H1 (cell line): ENCODE measurements around the gene CHD2. TPM values are rescaled to one million over a fixed set of nuclear protein-coding genes. Genes with fewer than 3 reads are reported as not detected.
"Not testable (repeated sequence)": the region's sequence is repeated elsewhere in the genome, so short reads cannot be mapped to it uniquely, and the experiment has no call there.

Source experiments
- CTCF ChIA-PET: fragments of 300-600 bp; sonication (Branson Sonifier 250); formaldehyde crosslinking; loops from one replicate; lab custom pipeline; 2021; ENCODE audit not compliant: partially characterized antibody; lab: Charles Lee
- POLR2A ChIA-PET: fragments of 300-600 bp; sonication (Branson Sonifier 250); formaldehyde crosslinking; loops from one replicate; lab custom pipeline; 2021; ENCODE audit warnings: inconsistent platforms; ENCODE audit not compliant: partially characterized antibody; lab: Charles Lee
- DNase-seq, 2 experiments: peaks; one replicate each; pipeline versions ENCODE4 v3.0.0 to v3.0.0-alpha.2; 2010 to 2022; ENCODE audit warnings: low spot score in 2 of 2, low read depth in 1 of 2, mixed read lengths in 1 of 2
- FAIRE-seq: peaks from 2 replicates; lab custom pipeline; 2011; peaks lifted over from hg19 to GRCh38; lab: Jason Lieb, UNC
- H2AFZ ChIP-seq: 2 replicates; pipeline ENCODE4 v1.8.1; 2012; ENCODE audit warnings: low read length, inconsistent platforms
- H2AK5ac ChIP-seq: 2 replicates; pipeline ENCODE4 v1.6.1; 2013; ENCODE audit warnings: low read depth, low read length
- H2BK120ac ChIP-seq: replicated peaks from 2 replicates; pipeline ENCODE3; 2013; ENCODE audit warnings: low read depth, low read length, inconsistent platforms
- H2BK12ac ChIP-seq: 2 replicates; pipeline ENCODE4 v1.6.1; 2013; ENCODE audit warnings: low read depth, low read length
- H2BK15ac ChIP-seq: 2 replicates; pipeline ENCODE4 v1.6.1; 2013; ENCODE audit warnings: low read length
- H2BK20ac ChIP-seq: 2 replicates; pipeline ENCODE4 v1.6.1; 2013; ENCODE audit warnings: low read length
- H2BK5ac ChIP-seq: 2 replicates; pipeline ENCODE4 v1.6.1; 2013; ENCODE audit warnings: low read depth, low read length
- H3K14ac ChIP-seq: 2 replicates; pipeline ENCODE4 v1.6.1; 2013; ENCODE audit warnings: inconsistent platforms; ENCODE audit not compliant: insufficient read length
- H3K18ac ChIP-seq: 2 replicates; pipeline ENCODE4 v1.6.1; 2013; ENCODE audit warnings: low read length; ENCODE audit errors: extremely low read depth
- H3K23ac ChIP-seq: 2 replicates; pipeline ENCODE4 v1.6.1; 2013; ENCODE audit warnings: inconsistent platforms; ENCODE audit not compliant: insufficient read length
- H3K23me2 ChIP-seq: 2 replicates; pipeline ENCODE4 v1.6.1; 2013; ENCODE audit warnings: low read depth, low read length
- H3K27ac ChIP-seq: 2 replicates; pipeline ENCODE4 v1.6.1; 2011; ENCODE audit warnings: low read depth, low read length, inconsistent platforms
- H3K27me3 ChIP-seq, 4 experiments: replicated peaks in 1 of 4; 1 replicate in 1 of 4; 2 replicates in 3 of 4; pipeline versions ENCODE4 v1.6.1 to v1.8.1; 2011 to 2013; ENCODE audit warnings: low read length in 3 of 4, mild to moderate bottlenecking in 3 of 4, inconsistent platforms in 2 of 4, mixed read lengths in 2 of 4, moderate library complexity in 1 of 4; ENCODE audit not compliant: control insufficient read depth in 3 of 4, insufficient read depth in 3 of 4; ENCODE audit errors: extremely low read depth in 1 of 4
- H3K36me3 ChIP-seq, 4 experiments: 2 replicates each; pipeline versions ENCODE4 v1.6.1 to v1.8.1; 2011 to 2013; ENCODE audit warnings: mild to moderate bottlenecking in 4 of 4, low read length in 3 of 4, moderate library complexity in 2 of 4, control low read depth in 1 of 4, inconsistent platforms in 1 of 4; ENCODE audit not compliant: insufficient read depth in 4 of 4, control insufficient read depth in 2 of 4
- H3K4ac ChIP-seq: replicated peaks from 2 replicates; pipeline ENCODE3; 2013; ENCODE audit warnings: low read length, low read depth, mixed read lengths, inconsistent platforms; ENCODE audit not compliant: insufficient read length
- H3K4me1 ChIP-seq, 4 experiments: replicated peaks in 1 of 4; 1 replicate in 1 of 4; 2 replicates in 3 of 4; pipeline versions ENCODE4 v1.6.1 to v1.8.1; 2011 to 2013; ENCODE audit warnings: low read length in 3 of 4, inconsistent platforms in 2 of 4, mixed read lengths in 1 of 4; ENCODE audit not compliant: insufficient read depth in 4 of 4, control insufficient read depth in 3 of 4
- H3K4me2 ChIP-seq, 2 experiments: 2 replicates each; pipeline versions ENCODE4 v1.6.1 to v1.8.1; 2011 to 2013; ENCODE audit warnings: low read depth in 2 of 2, low read length in 2 of 2, control low read depth in 1 of 2, inconsistent platforms in 1 of 2, mild to moderate bottlenecking in 1 of 2; ENCODE audit not compliant: insufficient read depth in 1 of 2
- H3K4me3 ChIP-seq, 4 experiments: fragments of 200-600, 300-600 bp in 1 of 4; sonication (generic), shearing (Covaris generic), sonication (Bioruptor Twin) in 1 of 4; 2 replicates each; pipeline versions ENCODE4 v1.5.1 to v1.8.1; 2011 to 2016; ENCODE audit warnings: low read length in 4 of 4, low read depth in 3 of 4, control low read depth in 2 of 4, inconsistent platforms in 2 of 4, mild to moderate bottlenecking in 2 of 4, mixed read lengths in 1 of 4, moderate library complexity in 1 of 4; ENCODE audit not compliant: insufficient read depth in 2 of 4; ENCODE audit errors: extremely low read depth in 1 of 4
- H3K56ac ChIP-seq: replicated peaks from 2 replicates; pipeline ENCODE3; 2013; ENCODE audit warnings: low read depth, mild to moderate bottlenecking, mixed read lengths, low read length, inconsistent platforms; ENCODE audit not compliant: insufficient read length
- H3K79me1 ChIP-seq: 2 replicates; pipeline ENCODE4 v1.6.1; 2013; ENCODE audit warnings: low read depth, low read length, control low read depth
- H3K79me2 ChIP-seq, 2 experiments: 2 replicates each; pipeline versions ENCODE4 v1.6.1 to v1.8.1; 2012 to 2013; ENCODE audit warnings: low read length in 2 of 2, mild to moderate bottlenecking in 2 of 2, inconsistent platforms in 1 of 2; ENCODE audit not compliant: insufficient read depth in 2 of 2, control insufficient read depth in 1 of 2
- H3K9ac ChIP-seq, 4 experiments: replicated peaks in 1 of 4; 1 replicate in 1 of 4; 2 replicates in 3 of 4; pipeline versions ENCODE4 v1.6.1 to v1.8.1; 2011 to 2013; ENCODE audit warnings: low read depth in 3 of 4, low read length in 3 of 4, control low read depth in 2 of 4, mild to moderate bottlenecking in 2 of 4, moderate library complexity in 2 of 4, inconsistent platforms in 1 of 4; ENCODE audit errors: extremely low read depth in 1 of 4
- H3K9me3 ChIP-seq, 2 experiments: 2 replicates each; pipeline versions ENCODE4 v1.6.1 to v1.8.1; 2012 to 2013; ENCODE audit warnings: mild to moderate bottlenecking in 2 of 2, moderate library complexity in 2 of 2, control low read depth in 1 of 2, inconsistent platforms in 1 of 2, low read depth in 1 of 2, low read length in 1 of 2, mixed read lengths in 1 of 2; ENCODE audit not compliant: insufficient read depth in 2 of 2
- H4K20me1 ChIP-seq, 2 experiments: replicated peaks in 1 of 2; 2 replicates each; pipeline versions ENCODE3 to v1.8.1; 2011 to 2013; ENCODE audit warnings: inconsistent platforms in 2 of 2, low read length in 2 of 2, mild to moderate bottlenecking in 1 of 2; ENCODE audit not compliant: insufficient read depth in 2 of 2, control insufficient read depth in 1 of 2
- H4K5ac ChIP-seq: 2 replicates; pipeline ENCODE4 v1.6.1; 2013; ENCODE audit warnings: low read length, low read depth, mixed read lengths, inconsistent platforms; ENCODE audit not compliant: insufficient read length
- H4K8ac ChIP-seq: 2 replicates; pipeline ENCODE4 v1.8.0; 2013; ENCODE audit warnings: mild to moderate bottlenecking, moderate library complexity, low read length, inconsistent platforms; ENCODE audit not compliant: insufficient read depth; ENCODE audit errors: extremely low read depth
- H4K91ac ChIP-seq: replicated peaks from 2 replicates; pipeline ENCODE3; 2013; ENCODE audit warnings: low read length, mixed read lengths, inconsistent platforms; ENCODE audit not compliant: insufficient read length
- WGBS, 2 experiments: shearing (Covaris generic) in 1 of 2; methylation state at CpG; one replicate each; pipeline versions ENCODE4 v1.1.6 to v1.1.7; 2013 to 2015; ENCODE audit warnings: low lambda C conversion rate in 2 of 2, mixed read lengths in 2 of 2, inconsistent platforms in 1 of 2, low coverage in 1 of 2, missing lambda C conversion rate in 1 of 2; ENCODE audit not compliant: insufficient replicate concordance in 2 of 2, insufficient coverage in 1 of 2, insufficient read length in 1 of 2; ENCODE audit errors: extremely low coverage in 1 of 2, missing lambda C conversion rate in 1 of 2; 5-methylcytosine and 5-hydroxymethylcytosine counted together
- polyA plus RNA-seq, 7 experiments: library from polyadenylated mRNA; depleted of rRNA in 3 of 7; stranded (reverse) in 5 of 7; unstranded in 2 of 7; fragments of >200 nt in 5 of 7; fragments of 200-250 nt in 2 of 7; gene quantifications; 1 replicate in 5 of 7; 2 replicates in 1 of 7; 4 replicates in 1 of 7; pipeline versions ENCODE4 v1.2.1 to v1.2.3, GENCODE V29; 2011 to 2013; ENCODE audit warnings: missing spikeins in 2 of 7, mixed read lengths in 2 of 7
- total RNA-seq: library from RNA; stranded (reverse); fragmentation: NEBNext Ultra II Directional; extraction: Animal tissue kit (Norgen Biotek cat#: 25700); gene quantifications from 2 replicates; pipeline ENCODE4 v1.2.1, GENCODE V29; 2021

CHD2 gene
- total and polyA plus RNA-seq, 2 of the 8 experiments (the other 6 are each of a cell fraction or from before 2014, with no cell fraction given), result 28.8 to 70.0 TPM

- not testable (repeated sequence) for H3K9me3 ChIP-seq, H3K23ac ChIP-seq, H3K79me2 ChIP-seq, H4K5ac ChIP-seq, H2BK15ac ChIP-seq, H3K4me1 ChIP-seq, H2BK12ac ChIP-seq, H4K91ac ChIP-seq, H3K4me2 ChIP-seq, H3K56ac ChIP-seq, H2AFZ ChIP-seq, H3K4ac ChIP-seq, H4K20me1 ChIP-seq, H3K4me3 ChIP-seq, H4K8ac ChIP-seq, H3K14ac ChIP-seq, H3K9ac ChIP-seq, H2BK20ac ChIP-seq, H3K27ac ChIP-seq, H2AK5ac ChIP-seq, H2BK120ac ChIP-seq, FAIRE-seq, H3K27me3 ChIP-seq, H3K79me1 ChIP-seq, H3K23me2 ChIP-seq, DNase-seq, H2BK5ac ChIP-seq, H3K18ac ChIP-seq
- CTCF ChIA-PET, result interaction anchor here (1.0 to 6.6 kb wide), 7 partner anchors 9 to 1080 kb away, joined by 4 to 63 read pairs (median 8); no protein-coding TSS in a partner anchor
- WGBS, 2 experiments, result 93% methylated on average over 12 of the region's 13 CpGs; no CpG with 5 or more reads in 1 of the 2 experiments
- POLR2A ChIA-PET, result interaction anchor here (1.3 to 1.7 kb wide), 2 partner anchors 11 to 19 kb away, joined by 3 to 5 read pairs; no protein-coding TSS in a partner anchor
- peaks cover 3 to 14% (median 9%) of the 10 kb centered on the region in 4 experiments; a peak in 7 of 8 replicates for H3K36me3 ChIP-seq
These were observed 139.6 kb downstream of the CHD2 start for GRCh38 chr15:93039562-93040287.
